GM21786 (cell line): ENCODE measurements around the gene GMNC.

ENCODE experiments used
- ATAC-seq: cut with Tn5 transposase; IDR thresholded peaks from one replicate; pipeline ENCODE4 v1.9.1; 2021; ENCODE audit not compliant: unreplicated experiment

The GMNC gene

DNA sequence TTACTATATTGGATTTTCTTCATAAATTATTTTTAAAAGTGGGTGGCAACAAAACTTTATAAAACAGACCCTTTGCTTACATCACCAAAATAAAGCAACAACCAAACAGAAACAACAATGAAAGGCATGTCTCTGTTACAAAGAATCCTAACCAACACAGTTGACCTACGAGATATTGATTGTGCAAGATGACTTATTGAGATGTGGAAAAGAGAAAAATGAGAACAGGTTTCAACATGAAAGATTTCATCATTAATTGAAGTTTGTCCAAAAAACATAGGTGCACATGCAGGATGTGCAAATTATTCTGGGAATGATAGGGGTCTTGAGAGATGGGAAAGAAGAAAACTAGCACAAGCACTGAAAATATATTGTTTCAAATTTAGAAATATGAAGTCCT, 9.0 kb downstream of the GMNC start:
- ATAC-seq, result no peak

DNA sequence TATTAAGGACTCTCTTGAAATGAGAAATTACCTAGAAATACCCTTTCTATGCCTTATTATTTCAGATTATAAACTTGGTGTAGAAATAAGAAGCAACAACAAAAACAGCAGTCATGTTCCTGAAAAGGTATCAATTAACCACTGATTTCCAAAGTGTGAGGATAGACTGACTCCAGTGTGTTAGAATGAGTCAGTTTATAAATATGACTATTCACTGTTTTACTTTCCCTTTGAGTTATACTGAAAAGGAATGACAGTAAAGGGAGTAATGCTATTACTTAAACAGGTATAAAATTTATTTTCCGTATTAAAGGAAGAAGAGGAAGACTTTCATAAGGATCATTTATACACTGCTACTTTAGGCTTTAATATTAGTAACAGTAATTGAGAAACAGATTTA, 12.9 kb downstream of the GMNC start:
- no peak for ATAC-seq

GRCh38 chr3:190848870-190849269, 13.6 kb downstream of the GMNC start:
- no peak for ATAC-seq

DNA sequence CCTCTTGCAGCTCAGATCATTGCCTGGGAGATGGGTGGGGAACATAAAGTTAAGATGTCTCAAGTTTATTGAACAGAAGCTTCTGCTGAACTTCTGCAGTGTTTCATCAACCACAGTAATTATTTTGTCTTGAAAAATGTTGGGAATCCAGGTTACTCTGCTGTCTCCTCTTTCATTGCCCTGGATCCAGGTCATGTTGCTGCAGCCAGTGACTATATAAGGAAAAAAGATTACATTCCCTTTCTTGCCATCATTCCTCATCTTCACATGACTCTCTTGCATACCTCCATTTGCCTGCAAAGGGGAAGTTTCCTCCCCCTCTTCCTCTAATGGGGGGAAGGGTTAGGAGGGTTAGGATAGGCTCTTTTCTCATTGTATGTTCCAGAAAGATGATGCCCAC, 15.1 kb downstream of the GMNC start:
- no peak for ATAC-seq

- no peak for ATAC-seq
These were observed 22.3 kb downstream of the GMNC start for GRCh38 chr3:190840146-190840545.

DNA sequence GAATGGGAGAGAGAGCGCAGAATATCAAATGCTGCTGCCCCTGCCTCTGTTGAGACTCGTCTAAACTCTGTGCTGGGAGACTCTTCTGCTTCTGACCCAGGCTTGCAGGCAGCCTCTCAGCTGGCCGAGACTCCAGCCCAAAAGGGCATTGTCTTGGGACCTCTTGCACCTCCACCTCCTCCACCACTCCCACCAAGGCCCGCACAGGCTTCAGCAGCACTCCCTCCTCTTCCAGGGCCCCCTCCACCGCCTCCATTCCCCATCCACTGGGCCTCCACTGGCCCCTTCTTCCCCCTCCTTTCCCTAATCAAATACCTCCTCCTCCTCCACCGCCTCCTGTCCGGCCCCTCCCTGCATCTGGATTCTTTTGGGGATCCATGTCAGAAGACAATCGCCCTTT, 31.3 kb downstream of the GMNC start:
- no peak for ATAC-seq

GRCh38 chr3:190830031-190830430, 32.5 kb downstream of the GMNC start:
- no peak for ATAC-seq

DNA sequence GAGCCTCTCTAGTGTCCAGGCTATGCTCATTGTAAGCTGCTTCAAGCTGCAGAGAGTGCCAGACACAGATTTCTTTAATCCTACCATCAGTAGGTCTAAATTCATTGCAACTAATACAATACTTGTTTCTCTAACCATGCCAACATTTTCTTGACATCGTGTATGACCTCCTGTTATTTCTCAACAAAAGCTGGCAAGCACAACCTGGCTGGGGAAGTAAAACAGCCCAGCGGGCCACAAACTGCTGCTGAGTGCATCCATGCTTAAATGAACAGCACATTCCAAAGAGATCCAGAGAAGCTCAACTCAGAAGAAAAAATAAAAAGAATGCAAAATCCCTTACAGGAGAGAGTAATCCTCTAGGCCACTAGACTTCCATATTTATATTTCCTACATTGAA, 36.5 kb downstream of the GMNC start:
- no peak for ATAC-seq

- ATAC-seq, result no peak
These were observed 37.0 kb downstream of the GMNC start for GRCh38 chr3:190825386-190826016.

- ATAC-seq, result peak; percentile 88
These were observed 50.6 kb downstream of the GMNC start for GRCh38 chr3:190811775-190812480.

DNA sequence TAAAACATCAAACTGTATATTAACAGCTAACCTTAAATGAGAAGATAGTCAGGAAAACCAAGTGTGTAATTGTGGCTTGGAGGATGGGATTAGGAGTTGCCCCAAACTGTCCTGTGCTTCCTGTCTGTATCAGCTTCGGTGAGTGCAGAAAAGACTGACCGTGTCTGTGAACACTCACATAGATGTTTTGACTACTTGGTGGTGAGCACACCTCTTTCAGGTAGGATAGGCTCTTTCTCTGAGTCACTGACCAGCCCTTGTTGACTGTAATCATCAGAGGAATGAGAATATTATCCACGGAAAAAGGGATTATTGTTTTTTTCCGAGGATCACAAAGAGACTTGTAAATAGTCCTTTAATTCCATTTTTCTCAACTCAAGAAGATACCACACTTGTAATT, 51.5 kb downstream of the GMNC start:
- ATAC-seq, result no peak

- ATAC-seq, result no peak
These were observed 53.1 kb downstream of the GMNC start for GRCh38 chr3:190809351-190809750.

GRCh38 chr3:190807719-190808375, 54.6 kb downstream of the GMNC start:
- no peak for ATAC-seq
